CD14-positive monocyte (primary cell): ENCODE data around the gene FAM228B. TPM values are rescaled to one million over a fixed set of nuclear protein-coding genes. Genes with fewer than 3 reads are reported as not detected.

Experiments used
- DNase-seq, 3 donors: peaks; one replicate each; pipeline ENCODE4 v3.0.0-alpha.2; 2011 to 2022
- H2AFZ ChIP-seq: 2 replicates; pipeline ENCODE4 v1.6.0; 2012; ENCODE audit warnings: mild to moderate bottlenecking, low read depth, low read length, inconsistent platforms; ENCODE audit not compliant: insufficient read depth, poor library complexity, severe bottlenecking
- H3K27ac ChIP-seq, 2 donors: 1 replicate in 1 of 2; 2 replicates in 1 of 2; pipeline ENCODE4 v1.5.1; 2012 to 2013; ENCODE audit warnings: low read length in 2 of 2, control low read depth in 1 of 2, inconsistent platforms in 1 of 2, low read depth in 1 of 2, mild to moderate bottlenecking in 1 of 2
- H3K27me3 ChIP-seq, 2 donors: one replicate each; pipeline versions ENCODE4 v1.6.0 to v1.6.1; 2011 to 2013; ENCODE audit warnings: low read length in 2 of 2; ENCODE audit not compliant: control insufficient read depth in 2 of 2, insufficient read depth in 2 of 2
- H3K36me3 ChIP-seq, 2 donors: replicated peaks in 1 of 2; 1 replicate in 1 of 2; 2 replicates in 1 of 2; pipeline versions ENCODE4 v1.5.1 to v1.6.1; 2012 to 2013; ENCODE audit warnings: low read length in 2 of 2, control low read depth in 1 of 2, inconsistent platforms in 1 of 2, mild to moderate bottlenecking in 1 of 2; ENCODE audit not compliant: insufficient read depth in 2 of 2, control insufficient read depth in 1 of 2
- H3K4me1 ChIP-seq, 2 donors: 1 replicate in 1 of 2; 2 replicates in 1 of 2; pipeline versions ENCODE4 v1.5.1 to v1.6.1; 2012 to 2013; ENCODE audit warnings: low read length in 2 of 2, control low read depth in 1 of 2, inconsistent platforms in 1 of 2, mild to moderate bottlenecking in 1 of 2, moderate library complexity in 1 of 2; ENCODE audit not compliant: insufficient read depth in 2 of 2, control insufficient read depth in 1 of 2
- H3K4me2 ChIP-seq: replicated peaks from 2 replicates; pipeline ENCODE3; 2012; ENCODE audit warnings: low read length, moderate library complexity, mild to moderate bottlenecking; ENCODE audit not compliant: poor library complexity, severe bottlenecking; ENCODE audit errors: extremely low read depth
- H3K4me3 ChIP-seq, 3 experiments: fragments of 200-600 bp in 1 of 3; sonication (generic) in 1 of 3; replicated peaks in 1 of 3; 1 replicate in 2 of 3; 2 replicates in 1 of 3; pipeline ENCODE4 v1.5.1; 2011 to 2013; ENCODE audit warnings: low read length in 3 of 3, mild to moderate bottlenecking in 3 of 3, control low read depth in 2 of 3, low read depth in 2 of 3, inconsistent platforms in 1 of 3, moderate library complexity in 1 of 3
- H3K79me2 ChIP-seq: 2 replicates; pipeline ENCODE4 v1.6.0; 2012; ENCODE audit warnings: mild to moderate bottlenecking, control low read depth, inconsistent platforms, low read length, moderate library complexity; ENCODE audit not compliant: insufficient read depth
- H3K9ac ChIP-seq: 2 replicates; pipeline ENCODE4 v1.6.0; 2017; ENCODE audit warnings: low read length, mild to moderate bottlenecking; ENCODE audit not compliant: insufficient read depth, poor library complexity, severe bottlenecking
- H3K9me3 ChIP-seq, 2 donors: replicated peaks in 1 of 2; 1 replicate in 1 of 2; 2 replicates in 1 of 2; pipeline versions ENCODE4 v1.5.1 to v1.6.1; 2012 to 2013; ENCODE audit warnings: low read length in 2 of 2, control low read depth in 1 of 2; ENCODE audit not compliant: control insufficient read depth in 1 of 2, insufficient read depth in 1 of 2
- H4K20me1 ChIP-seq: 2 replicates; pipeline ENCODE4 v1.6.0; 2012; ENCODE audit warnings: mild to moderate bottlenecking, low read length, control low read depth, moderate library complexity; ENCODE audit not compliant: insufficient read depth
- H3K27ac Mint-ChIP-seq, 7 donors: one replicate each; pipeline ENCODE4 v1.8.0; 2020; ENCODE audit warnings: mild to moderate bottlenecking in 7 of 7, mixed read lengths in 7 of 7, moderate library complexity in 6 of 7, inconsistent platforms in 2 of 7
- H3K27me3 Mint-ChIP-seq, 3 donors: one replicate each; pipeline ENCODE4 v1.8.0; 2021 to 2022; ENCODE audit warnings: low read depth in 3 of 3, mild to moderate bottlenecking in 3 of 3, mixed read lengths in 3 of 3, moderate library complexity in 3 of 3, inconsistent platforms in 1 of 3
- H3K36me3 Mint-ChIP-seq, 2 donors: one replicate each; pipeline ENCODE4 v1.8.0; 2020; ENCODE audit warnings: mixed read lengths in 2 of 2, inconsistent platforms in 1 of 2, mild to moderate bottlenecking in 1 of 2
- H3K4me1 Mint-ChIP-seq: one replicate; pipeline ENCODE4 v1.8.0; 2020; ENCODE audit warnings: mild to moderate bottlenecking, mixed read lengths
- H3K4me3 Mint-ChIP-seq, 2 donors: one replicate each; pipeline ENCODE4 v1.8.0; 2020; ENCODE audit warnings: mild to moderate bottlenecking in 2 of 2, mixed read lengths in 2 of 2, moderate library complexity in 1 of 2
- H3K9me3 Mint-ChIP-seq, 7 donors: one replicate each; pipeline ENCODE4 v1.8.0; 2020 to 2022; ENCODE audit warnings: mixed read lengths in 7 of 7, mild to moderate bottlenecking in 6 of 7, moderate library complexity in 6 of 7, inconsistent platforms in 2 of 7
- CTCF ChIP-seq: fragments of 200-600 bp; IDR thresholded peaks from one replicate; pipeline ENCODE4 v1.8.0; 2022; ENCODE audit warnings: antibody characterized with exemption, mild to moderate bottlenecking
- WGBS: methylation state at CpG from one replicate; pipeline ENCODE4 v1.1.5; 2013; ENCODE audit warnings: missing lambda C conversion rate; ENCODE audit not compliant: insufficient coverage; 5-methylcytosine and 5-hydroxymethylcytosine counted together
- intact Hi-C, 2 donors: fragments of 100-400 bp; cut with micrococcal nuclease; formaldehyde crosslinking; loops; one replicate each; pipeline versions ENCODE4 v1.15.0 to v1.15.1; 2023
- polyA plus RNA-seq, 3 donors: library from polyadenylated mRNA; depleted of rRNA in 1 of 3; unstranded in 2 of 3; stranded (reverse) in 1 of 3; fragments of 300-500 nt in 2 of 3; fragments of >200 nt in 1 of 3; fragmentation: Illumina TruSeq in 2 of 3; gene quantifications; 1 replicate in 2 of 3; 2 replicates in 1 of 3; pipeline ENCODE4 v1.2.3, GENCODE V29; 2012 to 2021

Gene FAM228B
- polyA plus RNA-seq, 3 donors: 6.5 to 16.1 (median 7.5) TPM

GRCh38 chr2:24182507-24182906 is 59.2 kb downstream of the FAM228B start:
- DNase-seq: no peak
- Histone ChIP-seq H3K4me1 (no peaks in the 10 kb centered on the region), H4K20me1 (no peaks in the 10 kb centered on the region), H3K9ac (no peak overlapping the region), H3K4me2 (no peak overlapping the region), H3K27ac (no peak overlapping the region), H3K27me3 (no peaks in the 10 kb centered on the region), H3K4me3 (no peak overlapping the region), H3K79me2 (no peaks in the 10 kb centered on the region), H3K36me3 (no peaks in the 10 kb centered on the region), H2AFZ (no peak overlapping the region), H3K9me3 (no peaks in the 10 kb centered on the region)
- no peaks in the 10 kb centered on the region for H3K36me3 Mint-ChIP-seq
- intact Hi-C loops: no loop called here
- no peak for TF ChIP-seq CTCF
- H3K9me3 Mint-ChIP-seq: peaks cover 0 to 5% (median 1%) of the 10 kb centered on the region in 7 donors
- WGBS: 100% methylated on average over 5 of the region's 7 CpGs
- peaks cover 0 to 7% (median 0%) of the 10 kb centered on the region in 3 donors for H3K27me3 Mint-ChIP-seq
- H3K27ac Mint-ChIP-seq: peak overlapping the region in 2 of 7 donors; percentile 4 to 52
- H3K4me1 Mint-ChIP-seq: peaks cover 2% of the 10 kb centered on the region
- H3K4me3 Mint-ChIP-seq: no peak overlapping the region

- Mint-ChIP-seq H3K27me3 (peaks cover 0 to 7% (median 2%) of the 10 kb centered on the region in 3 donors), H3K9me3 (peaks cover 0 to 9% (median 5%) of the 10 kb centered on the region in 7 donors), H3K36me3 (no peaks in the 10 kb centered on the region), H3K4me3 (no peak overlapping the region), H3K4me1 (peaks cover 2% of the 10 kb centered on the region), H3K27ac (no peak overlapping the region)
- WGBS: 100% methylated on average over 2 of the region's 6 CpGs
- no peak overlapping the region for H3K9ac ChIP-seq
- H3K4me2 ChIP-seq: no peak overlapping the region
- DNase-seq: no peak
- no peaks in the 10 kb centered on the region for H3K27me3 ChIP-seq
- H3K9me3 ChIP-seq: no peaks in the 10 kb centered on the region
- no peaks in the 10 kb centered on the region for H3K79me2 ChIP-seq
- intact Hi-C loops: no loop called here
- TF ChIP-seq CTCF: no peak
- H2AFZ ChIP-seq: no peak overlapping the region
- H3K36me3 ChIP-seq: no peaks in the 10 kb centered on the region
- H4K20me1 ChIP-seq: no peaks in the 10 kb centered on the region
- no peak overlapping the region for H3K27ac ChIP-seq
- H3K4me3 ChIP-seq: no peak overlapping the region
- no peaks in the 10 kb centered on the region for H3K4me1 ChIP-seq
Observed at GRCh38 chr2:24183366-24184069, 60.2 kb downstream of the FAM228B start.
